Dedifferentiated amniotic fluid mesenchymal stem cell (primary cell): ENCODE results near the gene IFT74.
"Not testable (repeated sequence)": the region's sequence is repeated elsewhere in the genome, so short reads cannot be mapped to it uniquely, and the experiment has no call there.

Experiments
- DNase-seq: peaks from one replicate; pipeline ENCODE4 v3.0.0-alpha.2; 2016; ENCODE audit errors: extremely low spot score

Gene IFT74

GRCh38 chr9:27073841-27074728, 117.9 kb downstream of the IFT74 start:
- DNase-seq, result no peak

GRCh38 chr9:27078685-27079084, 122.5 kb downstream of the IFT74 start:
- no peak for DNase-seq

GRCh38 chr9:27085456-27085855, 129.2 kb downstream of the IFT74 start:
- no peak for DNase-seq

GRCh38 chr9:27086818-27087680, 130.8 kb downstream of the IFT74 start:
- DNase-seq, result peak; percentile 89

- DNase-seq, result peak; percentile 51
Measured at GRCh38 chr9:27088981-27089380, 132.8 kb downstream of the IFT74 start.

GRCh38 chr9:27089706-27090105, 133.5 kb downstream of the IFT74 start:
- no peak for DNase-seq

- no peak for DNase-seq
Measured at GRCh38 chr9:27090231-27090630, 134.0 kb downstream of the IFT74 start.

GRCh38 chr9:27090711-27091110, 134.5 kb downstream of the IFT74 start:
- DNase-seq, result no peak

- not testable (repeated sequence) for DNase-seq
Measured at GRCh38 chr9:27092496-27092895, 136.3 kb downstream of the IFT74 start.

GRCh38 chr9:27093384-27094067, 137.3 kb downstream of the IFT74 start:
- not testable (repeated sequence) for DNase-seq

GRCh38 chr9:27094640-27095298, 138.6 kb downstream of the IFT74 start:
- peak; percentile 39 for DNase-seq

- DNase-seq, result no peak
Measured at GRCh38 chr9:27107241-27107640, 151.0 kb downstream of the IFT74 start.

GRCh38 chr9:27108981-27109541, 152.8 kb downstream of the IFT74 start, which contains the start of gene TEK:
Gene TEK, plus strand, starts transcription at chr9:27109225. Its CDS starts 366 bp downstream, at chr9:27109591.
- DNase-seq, result no peak

GRCh38 chr9:27109621-27110020, 153.4 kb downstream of the IFT74 start:
- no peak for DNase-seq

- no peak for DNase-seq
Measured at GRCh38 chr9:27110181-27110580, 154.0 kb downstream of the IFT74 start.

- no peak for DNase-seq
Measured at GRCh38 chr9:27112235-27112634, 156.0 kb downstream of the IFT74 start.
